CD14-positive monocyte (primary cell): ENCODE results near the gene VSIG10L2. TPM values are rescaled to one million over a fixed set of nuclear protein-coding genes. Genes with fewer than 3 reads are reported as not detected.

Experiments
- DNase-seq, 3 donors: peaks; one replicate each; pipeline ENCODE4 v3.0.0-alpha.2; 2011 to 2022
- H2AFZ ChIP-seq: 2 replicates; pipeline ENCODE4 v1.6.0; 2012; ENCODE audit warnings: mild to moderate bottlenecking, low read depth, low read length, inconsistent platforms; ENCODE audit not compliant: insufficient read depth, poor library complexity, severe bottlenecking
- H3K27ac ChIP-seq, 2 donors: 1 replicate in 1 of 2; 2 replicates in 1 of 2; pipeline ENCODE4 v1.5.1; 2012 to 2013; ENCODE audit warnings: low read length in 2 of 2, control low read depth in 1 of 2, inconsistent platforms in 1 of 2, low read depth in 1 of 2, mild to moderate bottlenecking in 1 of 2
- H3K27me3 ChIP-seq, 2 donors: one replicate each; pipeline versions ENCODE4 v1.6.0 to v1.6.1; 2011 to 2013; ENCODE audit warnings: low read length in 2 of 2; ENCODE audit not compliant: control insufficient read depth in 2 of 2, insufficient read depth in 2 of 2
- H3K36me3 ChIP-seq, 2 donors: replicated peaks in 1 of 2; 1 replicate in 1 of 2; 2 replicates in 1 of 2; pipeline versions ENCODE4 v1.5.1 to v1.6.1; 2012 to 2013; ENCODE audit warnings: low read length in 2 of 2, control low read depth in 1 of 2, inconsistent platforms in 1 of 2, mild to moderate bottlenecking in 1 of 2; ENCODE audit not compliant: insufficient read depth in 2 of 2, control insufficient read depth in 1 of 2
- H3K4me1 ChIP-seq, 2 donors: 1 replicate in 1 of 2; 2 replicates in 1 of 2; pipeline versions ENCODE4 v1.5.1 to v1.6.1; 2012 to 2013; ENCODE audit warnings: low read length in 2 of 2, control low read depth in 1 of 2, inconsistent platforms in 1 of 2, mild to moderate bottlenecking in 1 of 2, moderate library complexity in 1 of 2; ENCODE audit not compliant: insufficient read depth in 2 of 2, control insufficient read depth in 1 of 2
- H3K4me2 ChIP-seq: replicated peaks from 2 replicates; pipeline ENCODE3; 2012; ENCODE audit warnings: low read length, moderate library complexity, mild to moderate bottlenecking; ENCODE audit not compliant: poor library complexity, severe bottlenecking; ENCODE audit errors: extremely low read depth
- H3K4me3 ChIP-seq, 3 experiments: fragments of 200-600 bp in 1 of 3; sonication (generic) in 1 of 3; replicated peaks in 1 of 3; 1 replicate in 2 of 3; 2 replicates in 1 of 3; pipeline ENCODE4 v1.5.1; 2011 to 2013; ENCODE audit warnings: low read length in 3 of 3, mild to moderate bottlenecking in 3 of 3, control low read depth in 2 of 3, low read depth in 2 of 3, inconsistent platforms in 1 of 3, moderate library complexity in 1 of 3
- H3K79me2 ChIP-seq: 2 replicates; pipeline ENCODE4 v1.6.0; 2012; ENCODE audit warnings: mild to moderate bottlenecking, control low read depth, inconsistent platforms, low read length, moderate library complexity; ENCODE audit not compliant: insufficient read depth
- H3K9ac ChIP-seq: 2 replicates; pipeline ENCODE4 v1.6.0; 2017; ENCODE audit warnings: low read length, mild to moderate bottlenecking; ENCODE audit not compliant: insufficient read depth, poor library complexity, severe bottlenecking
- H3K9me3 ChIP-seq, 2 donors: replicated peaks in 1 of 2; 1 replicate in 1 of 2; 2 replicates in 1 of 2; pipeline versions ENCODE4 v1.5.1 to v1.6.1; 2012 to 2013; ENCODE audit warnings: low read length in 2 of 2, control low read depth in 1 of 2; ENCODE audit not compliant: control insufficient read depth in 1 of 2, insufficient read depth in 1 of 2
- H4K20me1 ChIP-seq: 2 replicates; pipeline ENCODE4 v1.6.0; 2012; ENCODE audit warnings: mild to moderate bottlenecking, low read length, control low read depth, moderate library complexity; ENCODE audit not compliant: insufficient read depth
- H3K27ac Mint-ChIP-seq, 7 donors: one replicate each; pipeline ENCODE4 v1.8.0; 2020; ENCODE audit warnings: mild to moderate bottlenecking in 7 of 7, mixed read lengths in 7 of 7, moderate library complexity in 6 of 7, inconsistent platforms in 2 of 7
- H3K27me3 Mint-ChIP-seq, 3 donors: one replicate each; pipeline ENCODE4 v1.8.0; 2021 to 2022; ENCODE audit warnings: low read depth in 3 of 3, mild to moderate bottlenecking in 3 of 3, mixed read lengths in 3 of 3, moderate library complexity in 3 of 3, inconsistent platforms in 1 of 3
- H3K36me3 Mint-ChIP-seq, 2 donors: one replicate each; pipeline ENCODE4 v1.8.0; 2020; ENCODE audit warnings: mixed read lengths in 2 of 2, inconsistent platforms in 1 of 2, mild to moderate bottlenecking in 1 of 2
- H3K4me1 Mint-ChIP-seq: one replicate; pipeline ENCODE4 v1.8.0; 2020; ENCODE audit warnings: mild to moderate bottlenecking, mixed read lengths
- H3K4me3 Mint-ChIP-seq, 2 donors: one replicate each; pipeline ENCODE4 v1.8.0; 2020; ENCODE audit warnings: mild to moderate bottlenecking in 2 of 2, mixed read lengths in 2 of 2, moderate library complexity in 1 of 2
- H3K9me3 Mint-ChIP-seq, 7 donors: one replicate each; pipeline ENCODE4 v1.8.0; 2020 to 2022; ENCODE audit warnings: mixed read lengths in 7 of 7, mild to moderate bottlenecking in 6 of 7, moderate library complexity in 6 of 7, inconsistent platforms in 2 of 7
- CTCF ChIP-seq: fragments of 200-600 bp; IDR thresholded peaks from one replicate; pipeline ENCODE4 v1.8.0; 2022; ENCODE audit warnings: antibody characterized with exemption, mild to moderate bottlenecking
- WGBS: methylation state at CpG from one replicate; pipeline ENCODE4 v1.1.5; 2013; ENCODE audit warnings: missing lambda C conversion rate; ENCODE audit not compliant: insufficient coverage; 5-methylcytosine and 5-hydroxymethylcytosine counted together
- intact Hi-C, 2 donors: fragments of 100-400 bp; cut with micrococcal nuclease; formaldehyde crosslinking; loops; one replicate each; pipeline versions ENCODE4 v1.15.0 to v1.15.1; 2023
- polyA plus RNA-seq, 3 donors: library from polyadenylated mRNA; depleted of rRNA in 1 of 3; unstranded in 2 of 3; stranded (reverse) in 1 of 3; fragments of 300-500 nt in 2 of 3; fragments of >200 nt in 1 of 3; fragmentation: Illumina TruSeq in 2 of 3; gene quantifications; 1 replicate in 2 of 3; 2 replicates in 1 of 3; pipeline ENCODE4 v1.2.3, GENCODE V29; 2012 to 2021

Gene VSIG10L2
- polyA plus RNA-seq, 3 donors, result not detected

GRCh38 chr11:125948278-125949051, 2.6 kb downstream of the VSIG10L2 start:
- Histone ChIP-seq H3K36me3 (no peaks in the 10 kb centered on the region), H2AFZ (no peak overlapping the region), H3K4me1 (no peaks in the 10 kb centered on the region), H3K9ac (no peak overlapping the region), H3K27ac (no peak overlapping the region), H3K9me3 (no peaks in the 10 kb centered on the region), H3K4me2 (no peak overlapping the region), H3K79me2 (no peaks in the 10 kb centered on the region), H4K20me1 (no peaks in the 10 kb centered on the region), H3K4me3 (no peak overlapping the region), H3K27me3 (no peaks in the 10 kb centered on the region)
- intact Hi-C loops, result no loop called here
- H3K4me1 Mint-ChIP-seq, result no peaks in the 10 kb centered on the region
- H3K27ac Mint-ChIP-seq, result no peak overlapping the region
- no peaks in the 10 kb centered on the region for H3K9me3 Mint-ChIP-seq
- DNase-seq, result no peak
- 81% methylated on average over 17 of the region's 23 CpGs for WGBS
- no peak overlapping the region for H3K4me3 Mint-ChIP-seq
- H3K36me3 Mint-ChIP-seq, result no peaks in the 10 kb centered on the region
- no peak for TF ChIP-seq CTCF
- H3K27me3 Mint-ChIP-seq, result peaks cover 2 to 5% (median 4%) of the 10 kb centered on the region in 3 donors

GRCh38 chr11:125949271-125950177, 3.7 kb downstream of the VSIG10L2 start:
- no peak for DNase-seq
- Mint-ChIP-seq H3K4me1 (no peaks in the 10 kb centered on the region), H3K27ac (no peak overlapping the region), H3K27me3 (peaks cover 2 to 5% (median 2%) of the 10 kb centered on the region in 3 donors), H3K36me3 (no peaks in the 10 kb centered on the region), H3K4me3 (no peak overlapping the region), H3K9me3 (no peaks in the 10 kb centered on the region)
- Histone ChIP-seq H3K4me3 (no peak overlapping the region), H3K27me3 (no peaks in the 10 kb centered on the region), H3K4me1 (no peaks in the 10 kb centered on the region), H4K20me1 (no peaks in the 10 kb centered on the region), H3K27ac (no peak overlapping the region), H3K9ac (no peak overlapping the region), H2AFZ (no peak overlapping the region), H3K79me2 (no peaks in the 10 kb centered on the region), H3K36me3 (no peaks in the 10 kb centered on the region), H3K4me2 (no peak overlapping the region), H3K9me3 (no peaks in the 10 kb centered on the region)
- intact Hi-C loops, result no loop called here
- no peak for TF ChIP-seq CTCF
- 96% methylated on average over 18 of the region's 22 CpGs for WGBS
